Neural cell (in vitro differentiated cells): ENCODE measurements around the gene MCC. TPM values are rescaled to one million over a fixed set of nuclear protein-coding genes. Genes with fewer than 3 reads are reported as not detected.

Experiments used
- H2AFZ ChIP-seq: fragments of 200-600, 300-800 bp; sonication (generic), shearing (Covaris generic); 2 replicates; pipeline ENCODE4 v1.6.0; 2014; ENCODE audit warnings: low read depth, mild to moderate bottlenecking, antibody characterized with exemption, low read length, moderate library complexity
- H3F3A ChIP-seq: fragments of 200-600 bp; shearing (Covaris generic); 2 replicates; pipeline ENCODE4 v1.6.1; 2016; ENCODE audit warnings: mild to moderate bottlenecking, moderate library complexity, mixed read lengths, antibody characterized with exemption, low read length; ENCODE audit not compliant: insufficient read depth, poor library complexity, severe bottlenecking
- H3K27ac ChIP-seq: fragments of 200-600, 300-800 bp; sonication (generic), shearing (Covaris generic); 2 replicates; pipeline ENCODE4 v1.5.1; 2014; ENCODE audit warnings: mild to moderate bottlenecking, low read length, moderate library complexity
- H3K27me3 ChIP-seq: fragments of 300-800, 200-600 bp; sonication (generic), shearing (Covaris generic); 2 replicates; pipeline ENCODE4 v1.6.0; 2014; ENCODE audit warnings: mild to moderate bottlenecking, low read depth, low read length, moderate library complexity; ENCODE audit not compliant: insufficient read depth
- H3K36me3 ChIP-seq: fragments of 300-800, 200-600 bp; sonication (generic), shearing (Covaris generic); 2 replicates; pipeline ENCODE4 v1.5.1; 2014; ENCODE audit warnings: mild to moderate bottlenecking, antibody characterized with exemption, low read length, moderate library complexity; ENCODE audit not compliant: insufficient read depth
- H3K4me2 ChIP-seq: fragments of 300-800, 200-600 bp; sonication (generic), shearing (Covaris generic); 2 replicates; pipeline ENCODE4 v1.6.0; 2014; ENCODE audit warnings: mild to moderate bottlenecking, low read length
- H3K4me3 ChIP-seq: fragments of 300-800, 200-600 bp; sonication (generic), shearing (Covaris generic); 2 replicates; pipeline ENCODE4 v1.5.1; 2014; ENCODE audit warnings: mild to moderate bottlenecking, low read length, moderate library complexity
- H3K79me2 ChIP-seq: fragments of 200-600 bp; shearing (Covaris generic); replicated peaks from 2 replicates; pipeline ENCODE4 v1.6.0; 2014; ENCODE audit warnings: mild to moderate bottlenecking, low read length, moderate library complexity; ENCODE audit not compliant: insufficient read depth
- H3K9ac ChIP-seq: fragments of 300-800, 200-600 bp; sonication (generic), shearing (Covaris generic); 2 replicates; pipeline ENCODE4 v1.6.1; 2016; ENCODE audit warnings: mild to moderate bottlenecking, low read length, mixed read lengths
- H3K9me2 ChIP-seq: fragments of 200-600 bp; shearing (Covaris generic); 2 replicates; pipeline ENCODE4 v1.6.1; 2016; ENCODE audit warnings: mild to moderate bottlenecking, low read length, mixed read lengths; ENCODE audit not compliant: insufficient read depth
- H3K9me3 ChIP-seq: fragments of 200-600, 300-800 bp; sonication (generic), shearing (Covaris generic); 2 replicates; pipeline ENCODE4 v1.6.1; 2016; ENCODE audit warnings: mild to moderate bottlenecking, mixed run types, low read length, moderate library complexity, mixed read lengths
- H4K20me1 ChIP-seq: fragments of 200-600 bp; shearing (Covaris generic); 2 replicates; pipeline ENCODE4 v1.6.1; 2016; ENCODE audit warnings: mild to moderate bottlenecking, mixed run types; ENCODE audit not compliant: insufficient read depth
- EP300 ChIP-seq: fragments of 450-650 bp; conservative IDR thresholded peaks from 2 replicates; pipeline ENCODE4 v1.6.1; 2014; ENCODE audit warnings: antibody characterized with exemption, mild to moderate bottlenecking, moderate library complexity; ENCODE audit not compliant: poor library complexity, severe bottlenecking
- EZH2 ChIP-seq: fragments of 200-600, 300-800 bp; shearing (Covaris generic), sonication (generic); IDR thresholded peaks from 2 replicates; pipeline ENCODE4 v1.6.1; 2014; ENCODE audit warnings: antibody characterized with exemption, low read length, borderline replicate concordance, mild to moderate bottlenecking; ENCODE audit not compliant: insufficient read depth, poor library complexity, severe bottlenecking
- POLR2AphosphoS5 ChIP-seq: IDR thresholded peaks from 2 replicates; pipeline ENCODE4 v1.6.1; 2012
- SMC3 ChIP-seq: fragments of 450-650 bp; conservative IDR thresholded peaks from 2 replicates; pipeline ENCODE4 v1.6.1; 2014; ENCODE audit warnings: antibody characterized with exemption, mild to moderate bottlenecking, moderate library complexity; ENCODE audit not compliant: poor library complexity
- TAF1 ChIP-seq: IDR thresholded peaks from 2 replicates; pipeline ENCODE4 v1.6.1; 2012; ENCODE audit warnings: low read depth
- polyA plus RNA-seq: library from polyadenylated mRNA; depleted of rRNA; stranded (reverse); fragments of >200 nt; gene quantifications from 2 replicates; pipeline ENCODE4 v1.2.3, GENCODE V29; 2014
- TF ChIP-seq, protein P1 (sequence below): fragments of 450-650 bp; IDR thresholded peaks from 2 replicates; pipeline ENCODE4 v1.5.1; 2014; ENCODE audit warnings: antibody characterized with exemption, mild to moderate bottlenecking, moderate library complexity; ENCODE audit not compliant: poor library complexity, severe bottlenecking

The MCC gene
- polyA plus RNA-seq, 1 donor from 2014 or later: 2.2 TPM

DNA sequence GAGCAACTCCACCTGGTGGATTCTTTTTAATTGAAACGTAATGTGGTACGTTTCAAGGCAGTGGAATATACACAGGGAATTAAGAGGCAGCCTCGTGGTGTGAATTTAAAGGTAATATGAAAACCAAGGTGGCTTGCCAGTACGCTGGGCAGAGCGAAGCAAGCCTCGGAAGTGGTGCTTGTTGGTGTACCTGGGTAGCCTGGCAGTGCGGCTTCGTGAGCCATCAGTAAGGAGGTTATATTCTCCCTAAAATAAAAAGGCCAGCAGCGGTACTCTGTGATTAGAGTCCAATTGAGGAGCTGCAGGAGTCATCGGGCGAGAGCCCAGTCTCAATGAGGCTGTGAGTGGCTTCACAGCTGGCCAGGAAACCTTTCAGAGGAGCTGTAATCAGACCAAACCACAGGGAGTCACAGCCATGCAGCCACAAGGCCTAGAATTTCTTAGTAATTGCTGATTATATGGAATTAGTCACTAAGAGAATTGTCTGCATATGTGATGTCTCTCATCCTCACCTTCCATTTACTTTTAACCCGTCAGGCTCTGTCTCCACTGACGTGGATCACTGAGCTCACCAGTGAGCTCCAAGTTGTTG is 454.0 kb downstream of the MCC start:
- Histone ChIP-seq H2AFZ (no peak overlapping the region), H3K9me2 (no peaks in the 10 kb centered on the region), H3K79me2 (no peaks in the 10 kb centered on the region), H3K4me2 (no peak overlapping the region), H3K4me3 (no peak overlapping the region), H3K27me3 (no peaks in the 10 kb centered on the region), H3K9me3 (no peaks in the 10 kb centered on the region), H3F3A (no peaks in the 10 kb centered on the region), H3K9ac (no peak overlapping the region), H4K20me1 (no peaks in the 10 kb centered on the region), H3K27ac (no peak overlapping the region), H3K36me3 (no peaks in the 10 kb centered on the region)
- peak; percentile 71 for TF ChIP-seq POLR2AphosphoS5
- TF ChIP-seq EP300: no peak

DNA sequence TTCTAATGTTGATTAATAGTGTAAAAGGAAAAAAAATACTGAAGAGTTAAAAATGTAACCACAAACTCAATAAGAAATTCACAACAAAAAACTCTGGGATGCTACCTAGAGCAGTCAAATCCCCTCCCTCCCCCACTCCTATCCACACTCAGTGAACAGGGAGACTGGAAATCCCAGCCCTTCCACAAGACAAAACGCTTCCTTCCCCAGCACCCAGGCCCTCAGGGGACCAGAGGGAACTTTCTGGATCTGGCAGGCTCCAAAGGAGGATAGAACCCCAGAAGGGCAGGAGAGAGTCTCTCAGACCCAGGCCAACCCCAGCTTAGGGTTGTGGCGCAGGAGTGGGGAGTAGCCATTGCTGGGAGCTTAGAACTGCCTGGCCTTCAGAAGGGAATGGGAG is 456.7 kb downstream of the MCC start:
- H3K4me2 ChIP-seq: no peak overlapping the region
- H3K79me2 ChIP-seq: no peaks in the 10 kb centered on the region
- TF ChIP-seq EZH2: no peak
- TF ChIP-seq, protein P1, sequence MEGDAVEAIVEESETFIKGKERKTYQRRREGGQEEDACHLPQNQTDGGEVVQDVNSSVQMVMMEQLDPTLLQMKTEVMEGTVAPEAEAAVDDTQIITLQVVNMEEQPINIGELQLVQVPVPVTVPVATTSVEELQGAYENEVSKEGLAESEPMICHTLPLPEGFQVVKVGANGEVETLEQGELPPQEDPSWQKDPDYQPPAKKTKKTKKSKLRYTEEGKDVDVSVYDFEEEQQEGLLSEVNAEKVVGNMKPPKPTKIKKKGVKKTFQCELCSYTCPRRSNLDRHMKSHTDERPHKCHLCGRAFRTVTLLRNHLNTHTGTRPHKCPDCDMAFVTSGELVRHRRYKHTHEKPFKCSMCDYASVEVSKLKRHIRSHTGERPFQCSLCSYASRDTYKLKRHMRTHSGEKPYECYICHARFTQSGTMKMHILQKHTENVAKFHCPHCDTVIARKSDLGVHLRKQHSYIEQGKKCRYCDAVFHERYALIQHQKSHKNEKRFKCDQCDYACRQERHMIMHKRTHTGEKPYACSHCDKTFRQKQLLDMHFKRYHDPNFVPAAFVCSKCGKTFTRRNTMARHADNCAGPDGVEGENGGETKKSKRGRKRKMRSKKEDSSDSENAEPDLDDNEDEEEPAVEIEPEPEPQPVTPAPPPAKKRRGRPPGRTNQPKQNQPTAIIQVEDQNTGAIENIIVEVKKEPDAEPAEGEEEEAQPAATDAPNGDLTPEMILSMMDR: no peak
- H3K9me3 ChIP-seq: no peaks in the 10 kb centered on the region
- H3K36me3 ChIP-seq: no peaks in the 10 kb centered on the region
- H3F3A ChIP-seq: no peaks in the 10 kb centered on the region
- H3K27ac ChIP-seq: no peak overlapping the region
- no peaks in the 10 kb centered on the region for H3K9me2 ChIP-seq
- H3K27me3 ChIP-seq: no peaks in the 10 kb centered on the region
- no peak overlapping the region for H3K9ac ChIP-seq
- H3K4me3 ChIP-seq: no peak overlapping the region
- H4K20me1 ChIP-seq: no peaks in the 10 kb centered on the region
- H2AFZ ChIP-seq: no peak overlapping the region

DNA sequence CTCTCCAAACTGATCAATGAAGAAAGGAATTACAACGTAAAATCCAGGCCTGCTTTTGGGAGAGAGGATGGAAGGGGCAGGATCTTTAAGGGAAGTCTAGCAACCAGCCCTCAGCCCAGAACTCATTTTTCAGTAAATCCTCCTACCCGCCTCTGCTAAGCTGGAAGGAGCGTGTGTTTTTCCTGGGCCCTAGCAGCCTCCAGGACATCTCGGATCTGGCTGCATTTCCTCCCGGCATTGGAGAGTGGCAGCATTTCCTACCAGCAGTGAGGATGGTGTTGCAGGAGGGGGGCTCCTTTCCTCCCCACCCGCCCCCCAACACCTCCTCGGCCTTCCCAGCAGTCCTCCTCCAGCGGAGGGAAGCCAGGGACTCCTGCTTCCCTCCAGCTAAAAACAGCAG is 457.1 kb downstream of the MCC start:
- H3F3A ChIP-seq: no peaks in the 10 kb centered on the region
- TF ChIP-seq POLR2AphosphoS5: no peak
- no peak for TF ChIP-seq EZH2
- TF ChIP-seq SMC3: no peak
- no peak overlapping the region for H3K27ac ChIP-seq
- H3K27me3 ChIP-seq: no peaks in the 10 kb centered on the region
- no peaks in the 10 kb centered on the region for H4K20me1 ChIP-seq
- no peak overlapping the region for H3K9ac ChIP-seq
- H3K4me3 ChIP-seq: no peak overlapping the region
- H3K4me2 ChIP-seq: no peak overlapping the region
- H3K79me2 ChIP-seq: no peaks in the 10 kb centered on the region
- no peaks in the 10 kb centered on the region for H3K36me3 ChIP-seq
- H3K9me3 ChIP-seq: no peaks in the 10 kb centered on the region
- no peaks in the 10 kb centered on the region for H3K9me2 ChIP-seq
- H2AFZ ChIP-seq: no peak overlapping the region

DNA sequence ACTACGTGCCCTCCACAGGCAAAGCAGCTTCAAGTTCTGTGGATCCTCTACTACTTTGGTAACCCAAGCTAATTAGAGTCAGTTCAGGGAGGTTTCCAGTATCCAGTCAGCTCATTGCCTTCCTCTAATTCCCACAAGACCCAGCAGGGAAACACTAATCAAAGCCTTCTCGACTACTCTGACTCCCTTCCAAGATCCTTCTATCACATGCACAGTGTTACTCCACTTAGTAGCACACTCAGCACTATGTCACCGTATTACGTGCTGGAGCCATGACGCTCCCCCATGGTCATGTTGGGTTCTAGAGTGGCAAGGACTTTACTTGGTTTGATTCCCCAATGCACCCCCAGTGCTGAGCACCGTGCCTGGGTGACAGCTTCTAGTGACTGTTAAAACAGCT is 458.6 kb downstream of the MCC start:
- Histone ChIP-seq H3K27me3 (no peaks in the 10 kb centered on the region), H3K9me2 (no peaks in the 10 kb centered on the region), H3K4me2 (no peak overlapping the region), H3K27ac (no peak overlapping the region), H2AFZ (no peak overlapping the region), H3K9ac (no peak overlapping the region), H3K9me3 (no peaks in the 10 kb centered on the region), H3F3A (no peaks in the 10 kb centered on the region), H3K4me3 (no peak overlapping the region), H3K36me3 (no peaks in the 10 kb centered on the region), H3K79me2 (no peaks in the 10 kb centered on the region), H4K20me1 (no peaks in the 10 kb centered on the region)
- TF ChIP-seq TAF1 (no peak), EP300 (no peak), SMC3 (no peak), POLR2AphosphoS5 (no peak), EZH2 (no peak)
